Effector memory CD4-positive, alpha-beta T cell (primary cell): ENCODE measurements around the gene ACTN1.
"Not testable (repeated sequence)": the region's sequence is repeated elsewhere in the genome, so short reads cannot be mapped to it uniquely, and the experiment has no call there.

Source experiments
- DNase-seq, 3 donors: peaks; one replicate each; pipeline ENCODE4 v3.0.0-alpha.2; 2020
- H3K27ac ChIP-seq: 2 replicates; pipeline ENCODE4 v1.7.0; 2013; ENCODE audit warnings: mild to moderate bottlenecking, low read length, moderate library complexity; ENCODE audit not compliant: insufficient read depth, poor library complexity, severe bottlenecking
- H3K27me3 ChIP-seq: replicated peaks from 2 replicates; pipeline ENCODE4 v1.7.0; 2013; ENCODE audit warnings: mild to moderate bottlenecking, low read length; ENCODE audit not compliant: insufficient read depth, control insufficient read depth, poor library complexity, severe bottlenecking
- H3K36me3 ChIP-seq: 2 replicates; pipeline ENCODE4 v1.7.0; 2013; ENCODE audit warnings: mild to moderate bottlenecking, low read length, moderate library complexity; ENCODE audit not compliant: control insufficient read depth, insufficient read depth
- H3K4me1 ChIP-seq: 2 replicates; pipeline ENCODE4 v1.7.0; 2013; ENCODE audit warnings: low read length, mild to moderate bottlenecking; ENCODE audit not compliant: control insufficient read depth, insufficient read depth, poor library complexity, severe bottlenecking
- H3K4me3 ChIP-seq: 2 replicates; pipeline ENCODE4 v1.7.0; 2013; ENCODE audit warnings: low read length, low read depth, mild to moderate bottlenecking; ENCODE audit not compliant: insufficient read depth, poor library complexity, severe bottlenecking
- H3K9me3 ChIP-seq: 2 replicates; pipeline ENCODE4 v1.7.0; 2013; ENCODE audit warnings: mild to moderate bottlenecking, low read length, moderate library complexity; ENCODE audit not compliant: control insufficient read depth
- total RNA-seq, 3 donors: gene quantifications; one replicate each; lab custom pipeline; 2026; lab: John Stamatoyannopoulos, UW

Gene ACTN1
- total RNA-seq, result 10.4 to 57.3 (median 47.7) reads per million in 3 donors

DNA sequence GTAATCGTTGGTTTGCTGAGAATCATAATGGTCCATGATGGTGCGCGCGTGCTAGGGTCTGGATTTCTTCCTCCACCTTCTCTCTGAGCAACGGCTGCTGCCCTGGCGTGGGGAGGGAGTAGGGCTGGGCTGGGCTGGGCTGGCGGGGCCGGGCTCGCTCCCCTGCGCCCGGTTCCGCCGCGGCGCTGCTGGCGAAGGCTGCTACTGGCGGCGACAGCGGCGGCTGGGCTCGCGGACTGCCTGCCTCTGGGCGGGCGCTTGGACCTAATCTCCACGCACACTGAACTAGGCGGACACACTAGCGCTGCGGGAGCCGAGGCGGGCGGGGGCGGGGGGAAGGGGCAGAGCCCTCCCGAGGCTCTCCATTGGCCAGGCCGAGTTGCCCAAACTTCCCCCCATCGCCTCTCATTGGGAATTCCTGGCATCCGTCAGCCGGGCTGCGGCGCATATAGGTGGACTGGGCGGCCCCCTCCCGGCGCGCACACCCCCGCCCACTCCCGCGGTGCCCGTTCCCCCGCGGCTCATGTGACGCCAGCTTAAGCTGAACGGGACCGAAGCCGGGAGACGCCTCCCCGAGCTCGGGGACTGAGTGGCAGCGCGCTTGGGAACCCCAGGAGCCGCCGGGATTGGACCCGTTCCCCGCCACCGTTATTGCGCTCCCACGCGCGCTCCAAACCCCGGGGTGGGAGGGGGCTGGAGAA is at the start of gene ACTN1:
TSS of gene ACTN1 (minus strand) at position 282 of the 701 bp plus-strand sequence. CDS start at position 36, 246 bp downstream.
- Histone ChIP-seq H3K4me1 (peaks cover 10% of the 10 kb centered on the region), H3K9me3 (no peaks in the 10 kb centered on the region), H3K27me3 (no peaks in the 10 kb centered on the region), H3K4me3 (peak within 1 kb of the TSS; percentile 82), H3K27ac (peak within 1 kb of the TSS; percentile 53), H3K36me3 (no peaks in the 10 kb centered on the region)
- DNase-seq, result peak in 2 of 3 donors; percentile 22 to 44

GRCh38 chr14:69027242-69027913 is 48.3 kb upstream of the ACTN1 start:
- no peaks in the 10 kb centered on the region for H3K9me3 ChIP-seq
- H3K36me3 ChIP-seq, result no peaks in the 10 kb centered on the region
- no peak overlapping the region for H3K27ac ChIP-seq
- DNase-seq, result no peak
- H3K4me3 ChIP-seq, result no peak overlapping the region
- H3K27me3 ChIP-seq, result no peaks in the 10 kb centered on the region
- no peaks in the 10 kb centered on the region for H3K4me1 ChIP-seq

DNA sequence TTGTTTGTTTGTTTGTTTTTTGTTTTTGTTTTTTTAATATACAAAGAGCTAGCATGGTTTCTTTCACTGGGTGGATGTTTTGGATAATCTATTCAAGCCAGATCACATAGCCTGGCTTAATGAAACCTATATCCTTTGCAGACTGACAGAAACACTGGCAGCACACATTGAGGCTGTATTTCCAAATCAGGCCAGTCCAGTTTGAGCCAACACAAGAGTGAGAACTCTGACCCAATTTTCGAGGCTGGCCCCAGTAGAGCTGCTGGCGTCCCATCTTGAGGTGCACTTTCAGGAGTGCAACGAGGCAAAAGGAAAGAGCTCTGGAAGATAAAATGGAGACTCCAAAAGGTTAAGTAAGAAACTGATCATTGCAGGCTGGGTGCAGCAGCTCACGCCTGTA is 43.9 kb upstream of the ACTN1 start:
- H3K27ac ChIP-seq, result no peak overlapping the region
- DNase-seq, result no peak
- H3K4me1 ChIP-seq, result no peaks in the 10 kb centered on the region
- H3K27me3 ChIP-seq, result no peaks in the 10 kb centered on the region
- H3K36me3 ChIP-seq, result no peaks in the 10 kb centered on the region
- no peaks in the 10 kb centered on the region for H3K9me3 ChIP-seq
- H3K4me3 ChIP-seq, result no peak overlapping the region

DNA sequence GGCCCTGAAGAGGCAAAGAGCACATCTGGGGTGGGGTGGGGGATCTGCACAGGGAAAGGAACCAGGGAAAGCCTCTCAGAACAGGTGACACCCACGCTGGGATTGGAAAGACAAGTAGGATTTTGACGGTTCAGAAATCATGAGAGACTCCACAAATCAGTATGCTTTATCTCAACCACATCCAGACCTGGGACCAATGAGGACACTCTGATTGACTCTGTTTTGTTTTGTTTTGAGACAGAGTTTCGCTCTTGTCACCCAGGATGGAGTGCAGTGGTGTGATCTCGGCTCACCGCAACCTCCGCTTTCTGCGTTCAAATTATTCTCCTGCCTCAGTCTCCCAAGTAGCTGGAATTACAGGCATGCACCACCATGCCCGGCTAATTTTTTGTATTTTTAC is 43.0 kb upstream of the ACTN1 start:
- not testable (repeated sequence) for DNase-seq, H3K27me3 ChIP-seq, H3K36me3 ChIP-seq, H3K4me3 ChIP-seq, H3K9me3 ChIP-seq, H3K4me1 ChIP-seq, H3K27ac ChIP-seq

- H3K27me3 ChIP-seq, result no peaks in the 10 kb centered on the region
Observed at GRCh38 chr14:69017706-69018105, 38.6 kb upstream of the ACTN1 start.

GRCh38 chr14:69014829-69015259 is 35.7 kb upstream of the ACTN1 start:
- H3K27me3 ChIP-seq, result no peaks in the 10 kb centered on the region
- no peak for DNase-seq
- H3K4me1 ChIP-seq, result no peaks in the 10 kb centered on the region
- H3K36me3 ChIP-seq, result no peaks in the 10 kb centered on the region
- no peak overlapping the region for H3K27ac ChIP-seq
- H3K4me3 ChIP-seq, result no peak overlapping the region
- H3K9me3 ChIP-seq, result no peaks in the 10 kb centered on the region

More at GRCh38 chr14:69017706-69018105, 38.6 kb upstream of the ACTN1 start:
- no peak overlapping the region for H3K4me3 ChIP-seq
- H3K4me1 ChIP-seq, result no peaks in the 10 kb centered on the region
- H3K27ac ChIP-seq, result no peak overlapping the region
- H3K9me3 ChIP-seq, result no peaks in the 10 kb centered on the region
- no peaks in the 10 kb centered on the region for H3K36me3 ChIP-seq
- no peak for DNase-seq

DNA sequence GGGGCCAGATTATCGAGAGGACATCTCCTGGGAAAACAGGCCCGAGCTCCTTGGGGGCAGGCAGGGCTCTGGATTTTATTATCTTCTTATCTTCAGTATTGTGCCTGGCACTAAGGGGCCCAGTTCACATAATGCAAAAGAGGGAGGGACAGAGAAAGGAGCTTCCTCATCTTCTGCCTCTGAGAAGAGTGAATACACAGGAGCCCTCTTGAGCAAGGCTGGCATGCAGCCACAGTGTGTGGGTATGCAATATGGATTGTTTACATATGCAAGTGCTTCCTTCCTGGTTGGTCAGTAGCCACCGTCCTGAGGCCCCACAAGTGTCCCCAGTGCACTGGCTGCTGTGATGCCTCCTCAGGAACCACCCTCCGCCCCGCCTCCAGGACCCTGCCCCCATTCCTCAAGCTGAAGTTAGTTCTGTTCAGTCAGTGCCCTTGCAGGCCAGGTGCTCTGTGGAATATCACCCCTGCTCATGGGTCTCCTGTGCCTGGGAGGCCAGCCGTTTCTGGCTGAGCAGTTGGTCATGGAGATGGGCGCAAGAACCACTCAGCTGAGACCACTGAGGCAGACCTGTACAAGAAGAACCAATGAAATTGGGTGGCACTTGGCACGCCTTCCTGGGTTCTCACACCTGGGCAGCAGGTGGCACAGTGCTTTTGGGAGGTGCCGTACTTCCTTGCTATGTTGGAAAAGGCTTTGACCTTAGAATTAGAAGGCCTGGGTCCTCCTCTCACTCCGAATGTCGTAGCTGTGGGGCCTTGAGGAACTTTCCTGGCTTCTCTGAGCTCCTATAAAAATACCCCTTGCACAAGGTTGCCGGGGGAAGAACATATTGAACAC is 35.1 kb upstream of the ACTN1 start:
- DNase-seq, result no peak
- no peaks in the 10 kb centered on the region for H3K9me3 ChIP-seq
- no peak overlapping the region for H3K4me3 ChIP-seq
- no peak overlapping the region for H3K27ac ChIP-seq
- H3K27me3 ChIP-seq, result no peaks in the 10 kb centered on the region
- H3K4me1 ChIP-seq, result no peaks in the 10 kb centered on the region
- no peaks in the 10 kb centered on the region for H3K36me3 ChIP-seq

GRCh38 chr14:69012256-69012953 is 33.3 kb upstream of the ACTN1 start:
- Histone ChIP-seq H3K27me3 (no peaks in the 10 kb centered on the region), H3K9me3 (no peaks in the 10 kb centered on the region), H3K4me1 (no peaks in the 10 kb centered on the region), H3K4me3 (no peak overlapping the region), H3K27ac (no peak overlapping the region), H3K36me3 (no peaks in the 10 kb centered on the region)
- no peak for DNase-seq

- no peaks in the 10 kb centered on the region for H3K27me3 ChIP-seq
- H3K4me1 ChIP-seq, result no peaks in the 10 kb centered on the region
- H3K27ac ChIP-seq, result no peak overlapping the region
- no peak for DNase-seq
- H3K9me3 ChIP-seq, result no peaks in the 10 kb centered on the region
- no peaks in the 10 kb centered on the region for H3K36me3 ChIP-seq
- H3K4me3 ChIP-seq, result no peak overlapping the region
Observed at GRCh38 chr14:69010648-69011047, 31.5 kb upstream of the ACTN1 start.
